GM18870 (cell line): ENCODE results near the gene SORCS3.

Source experiments
- ATAC-seq: cut with Tn5 transposase; IDR thresholded peaks from one replicate; pipeline ENCODE4 v1.9.1; 2021; ENCODE audit warnings: moderate library complexity; ENCODE audit not compliant: unreplicated experiment

Gene SORCS3

GRCh38 chr10:104908581-104908980 lies 267.5 kb downstream of the SORCS3 start:
- no peak for ATAC-seq

DNA sequence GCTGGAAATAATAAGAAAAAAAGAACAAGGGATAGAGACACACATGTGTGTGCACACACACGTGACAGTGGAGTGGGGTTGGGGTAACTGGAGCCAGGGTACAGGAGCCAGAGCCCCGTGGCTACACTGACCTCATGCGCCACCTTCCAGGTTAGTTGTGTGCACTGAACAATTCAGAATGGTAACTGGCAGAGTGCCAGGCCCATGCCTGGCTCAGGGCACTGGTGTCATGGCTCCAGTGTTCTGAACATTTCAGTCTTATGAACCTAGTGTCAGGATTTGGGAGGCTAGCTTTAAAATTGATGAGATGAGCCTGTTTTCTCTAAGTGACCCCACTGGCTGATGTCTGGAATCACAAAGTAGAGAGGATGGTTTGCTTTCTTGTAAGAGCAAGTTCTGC lies 269.6 kb downstream of the SORCS3 start:
- ATAC-seq: no peak

- ATAC-seq: no peak
Observed at GRCh38 chr10:104913390-104913789, 272.3 kb downstream of the SORCS3 start.

DNA sequence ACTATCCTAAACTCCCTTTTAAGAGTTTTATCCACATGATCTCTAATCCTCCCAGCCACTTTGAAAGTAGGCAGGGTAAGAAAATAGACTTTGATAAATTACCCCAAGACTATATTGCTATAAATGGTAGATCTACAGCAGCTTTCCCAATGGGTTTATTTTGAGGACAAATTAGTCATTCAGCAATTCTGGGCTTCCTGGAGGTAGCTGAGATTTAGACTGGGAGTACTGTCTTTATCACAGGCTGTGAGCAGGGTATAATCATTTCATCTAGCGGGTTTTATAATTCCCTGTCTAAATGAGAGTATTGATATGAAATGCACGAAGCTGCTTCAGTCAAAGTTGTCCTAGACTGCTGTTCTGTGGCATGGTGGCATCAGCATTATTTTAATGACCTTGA lies 279.4 kb downstream of the SORCS3 start:
- ATAC-seq: no peak

GRCh38 chr10:104921763-104922162 lies 280.7 kb downstream of the SORCS3 start:
- no peak for ATAC-seq

- peak; percentile 75 for ATAC-seq
Observed at GRCh38 chr10:104922810-104923209, 281.7 kb downstream of the SORCS3 start.

DNA sequence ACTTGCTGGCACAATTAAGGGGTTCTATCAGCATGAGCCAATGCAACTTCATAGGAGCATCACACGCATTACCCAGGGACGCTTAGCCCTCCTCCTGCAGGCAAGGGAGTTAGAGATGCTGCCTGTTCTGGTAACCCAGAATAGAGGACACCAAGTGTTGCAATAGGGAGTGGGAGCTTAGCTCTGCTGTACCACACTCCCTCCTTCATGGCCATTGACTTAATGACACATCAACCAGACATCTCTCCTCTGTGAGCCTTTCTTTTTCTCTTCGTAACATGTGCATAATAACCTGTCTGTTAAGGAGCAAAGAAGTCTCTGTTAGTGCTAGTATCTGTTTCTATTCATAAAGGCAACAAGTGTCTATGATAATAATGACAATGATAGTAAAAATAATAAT lies 282.4 kb downstream of the SORCS3 start:
- no peak for ATAC-seq

GRCh38 chr10:104924101-104924795 lies 283.2 kb downstream of the SORCS3 start:
- no peak for ATAC-seq

DNA sequence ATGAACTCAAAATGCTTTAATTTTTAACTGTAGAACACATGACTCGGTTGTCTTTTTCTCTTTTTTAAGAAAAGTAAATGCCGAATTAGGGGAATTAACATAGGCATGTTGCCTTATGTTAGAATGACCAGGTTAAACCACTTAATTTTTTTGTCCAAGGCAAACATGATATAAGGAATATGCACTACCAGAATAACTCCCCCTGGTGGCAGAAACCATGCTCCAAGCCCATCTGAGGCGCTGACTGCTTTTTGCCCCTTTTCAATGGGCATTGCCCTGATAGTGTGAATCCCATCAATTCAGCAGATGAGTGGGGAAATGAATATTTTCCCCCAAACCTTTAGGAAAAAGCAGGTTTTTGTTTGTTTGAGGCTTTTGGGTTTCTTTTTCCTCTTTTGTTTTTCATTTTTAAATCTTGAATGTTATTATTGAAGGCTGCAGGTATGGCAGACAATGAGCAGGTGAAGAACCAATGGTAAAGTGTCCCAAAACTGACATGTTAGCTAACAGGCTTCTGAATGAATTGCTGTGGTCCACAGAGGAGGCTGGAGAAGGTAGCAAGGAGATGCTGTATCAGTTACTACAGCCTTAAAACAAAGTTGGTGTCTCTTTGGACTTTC lies 284.3 kb downstream of the SORCS3 start:
- no peak for ATAC-seq

DNA sequence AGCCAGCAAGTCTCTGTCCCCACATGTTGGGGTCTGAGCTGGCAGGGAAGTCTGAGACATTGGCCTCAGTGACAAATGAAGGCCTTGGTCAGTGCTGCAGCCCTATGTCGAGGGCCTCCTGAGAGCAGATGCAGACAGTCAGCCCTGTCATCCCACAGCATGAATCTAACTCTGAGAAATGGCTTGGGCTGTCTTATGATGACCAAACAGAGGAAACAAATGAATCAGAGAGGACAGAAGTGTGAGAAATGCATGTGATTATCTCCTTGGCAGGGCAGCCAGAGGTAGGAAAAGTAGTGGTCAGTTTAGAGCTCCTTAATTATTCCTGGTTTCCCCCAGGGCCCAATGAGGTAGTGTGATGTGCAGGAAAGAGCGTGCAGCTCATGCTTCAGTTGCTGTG lies 287.6 kb downstream of the SORCS3 start:
- no peak for ATAC-seq

DNA sequence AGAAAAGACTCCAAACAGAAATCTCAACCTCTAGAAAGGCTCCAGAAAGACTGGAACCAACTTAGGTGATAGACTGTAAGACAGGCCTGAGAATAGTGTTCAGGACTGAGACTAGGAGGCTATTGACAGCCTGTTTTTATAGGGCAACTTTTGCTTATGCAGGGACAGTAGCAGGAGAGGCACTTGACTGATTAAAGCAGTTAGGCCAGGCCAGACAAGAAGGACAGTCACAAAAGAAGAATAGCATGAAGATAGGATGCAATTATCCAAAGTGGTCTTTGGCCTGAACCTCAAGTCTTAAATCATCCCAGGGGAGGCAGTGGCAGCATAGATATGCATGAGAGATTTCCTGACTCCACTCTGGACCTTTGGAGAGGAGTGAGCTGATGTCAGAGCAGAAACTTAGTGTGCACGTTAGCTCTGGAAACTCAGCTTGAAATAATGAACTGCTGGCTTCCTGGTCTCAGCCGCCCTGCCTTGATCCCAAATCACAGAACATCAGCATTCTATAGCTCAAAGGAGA lies 290.6 kb downstream of the SORCS3 start:
- ATAC-seq: no peak

- ATAC-seq: no peak
Observed at GRCh38 chr10:104935656-104936055, 294.6 kb downstream of the SORCS3 start.

DNA sequence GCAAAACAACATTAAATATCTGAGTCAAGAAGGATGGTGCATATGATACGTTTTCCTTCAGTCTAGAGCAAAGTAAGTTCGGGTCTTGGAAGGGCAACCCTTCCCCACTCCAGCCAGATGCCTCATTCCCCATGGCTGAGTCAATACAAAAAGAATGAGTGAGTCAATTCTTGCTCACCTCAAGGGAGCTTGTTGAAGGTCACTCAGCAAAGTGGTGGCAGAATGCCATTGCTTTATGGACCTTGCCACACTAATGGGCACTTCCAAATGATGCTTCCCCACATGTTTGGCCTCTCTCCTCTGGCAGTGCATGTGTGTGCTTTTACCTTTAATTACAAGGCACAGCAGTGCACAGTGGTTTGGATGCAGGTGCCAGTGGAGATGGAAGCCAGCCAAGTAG lies 296.5 kb downstream of the SORCS3 start:
- ATAC-seq: no peak

DNA sequence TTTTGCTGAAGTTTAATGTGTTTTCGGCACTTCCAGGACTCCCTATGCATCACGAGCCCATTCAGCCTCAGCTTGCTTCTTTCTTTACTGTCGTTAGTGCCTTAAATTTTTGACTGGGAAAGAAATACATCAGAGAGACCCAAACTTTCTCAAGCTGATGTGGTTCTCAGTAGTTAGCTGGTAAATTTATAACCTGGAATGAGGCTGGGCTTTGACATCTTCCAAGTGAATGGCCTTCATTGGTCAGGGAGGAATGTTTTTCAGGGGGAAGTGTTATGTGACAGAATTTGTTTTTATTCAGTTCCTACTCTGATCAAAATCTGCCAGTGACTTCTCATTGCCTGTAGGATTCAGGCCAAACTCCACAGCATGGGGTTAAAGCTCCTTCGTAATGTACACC lies 296.9 kb downstream of the SORCS3 start:
- ATAC-seq: no peak

- ATAC-seq: no peak
Observed at GRCh38 chr10:104941662-104942061, 300.6 kb downstream of the SORCS3 start.

GRCh38 chr10:104947314-104947713 lies 306.2 kb downstream of the SORCS3 start:
- ATAC-seq: no peak

GRCh38 chr10:104957178-104957841 lies 316.2 kb downstream of the SORCS3 start:
- no peak for ATAC-seq

- ATAC-seq: no peak
Observed at GRCh38 chr10:104966563-104967297, 325.6 kb downstream of the SORCS3 start.

- no peak for ATAC-seq
Observed at GRCh38 chr10:104980368-104980767, 339.3 kb downstream of the SORCS3 start.

DNA sequence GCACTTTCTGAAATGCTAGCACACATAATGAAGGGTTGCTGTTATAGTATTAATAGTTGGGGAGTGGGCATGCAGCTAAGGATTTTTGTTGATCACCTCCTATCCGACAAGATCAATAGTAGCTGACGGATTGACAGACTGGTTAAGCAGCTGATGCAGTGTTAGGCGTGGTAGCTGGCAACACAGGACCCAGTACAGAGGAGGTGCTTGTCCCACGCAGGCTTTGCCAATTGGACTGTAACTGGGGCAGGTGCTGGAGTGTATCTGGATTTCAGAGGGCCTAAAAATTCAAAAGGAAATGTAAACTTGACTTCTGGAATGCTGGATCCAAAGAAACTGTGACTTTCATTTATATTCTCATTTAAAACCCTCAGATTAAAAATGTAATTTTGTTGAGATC lies 340.9 kb downstream of the SORCS3 start:
- no peak for ATAC-seq

GRCh38 chr10:104988686-104989085 lies 347.6 kb downstream of the SORCS3 start:
- no peak for ATAC-seq
